GM12875 (cell line): ENCODE data around the gene NAT16.
A peak's percentile ranks its signal among the peaks of the same experiment; 100 is the strongest.

Experiments
- H3K4me3 ChIP-seq: one replicate; pipeline ENCODE4 v1.5.1; 2011; ENCODE audit warnings: low read depth, low read length, control low read depth
- CTCF ChIP-seq: IDR thresholded peaks from 2 replicates; pipeline ENCODE4 v1.5.1; 2011; ENCODE audit warnings: low read depth, mild to moderate bottlenecking, control low read depth, inconsistent platforms, low read length, moderate library complexity, borderline replicate concordance; ENCODE audit not compliant: insufficient read depth

NAT16 gene

GRCh38 chr7:101161692-101162471, 18.2 kb downstream of the NAT16 start:
- no peak for TF ChIP-seq CTCF
- no peak overlapping the region for H3K4me3 ChIP-seq

GRCh38 chr7:101160910-101161309, 19.2 kb downstream of the NAT16 start:
- TF ChIP-seq CTCF, result no peak
- H3K4me3 ChIP-seq, result no peak overlapping the region

GRCh38 chr7:101159696-101160674, 20.1 kb downstream of the NAT16 start:
- no peak overlapping the region for H3K4me3 ChIP-seq
- no peak for TF ChIP-seq CTCF

GRCh38 chr7:101156866-101157589, 23.1 kb downstream of the NAT16 start:
- TF ChIP-seq CTCF, result no peak
- no peak overlapping the region for H3K4me3 ChIP-seq

GRCh38 chr7:101156277-101156676, 23.8 kb downstream of the NAT16 start:
- TF ChIP-seq CTCF, result no peak
- H3K4me3 ChIP-seq, result no peak overlapping the region

GRCh38 chr7:101155303-101155702, 24.8 kb downstream of the NAT16 start:
- H3K4me3 ChIP-seq, result peak overlapping the region; percentile 83
- TF ChIP-seq CTCF, result no peak
